Raji (cell line): ENCODE data around the gene SIPA1L3.

Source experiments
- POLR2A ChIP-seq: IDR thresholded peaks from 2 replicates; pipeline ENCODE4 v1.6.1; 2011; ENCODE audit warnings: low read depth, low read length, control low read depth; ENCODE audit not compliant: insufficient read depth

SIPA1L3 gene

DNA sequence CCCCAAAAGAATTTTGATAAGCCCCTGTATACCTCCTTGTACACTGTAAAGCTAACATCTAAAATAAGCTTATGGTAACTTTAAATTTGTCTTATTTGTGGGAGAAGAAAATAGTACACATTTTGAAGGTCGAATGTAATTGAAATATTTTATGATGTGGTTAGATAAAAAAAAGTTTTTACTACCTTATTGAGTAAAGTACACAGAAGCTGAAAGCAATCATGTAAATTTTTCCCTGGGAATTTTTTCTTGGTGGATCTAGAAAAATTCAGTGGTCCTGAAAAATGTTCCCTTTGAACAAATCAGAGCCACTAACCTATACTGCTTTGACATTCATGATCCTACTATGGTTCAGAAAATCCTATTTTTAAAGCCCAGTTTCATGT lies 46.9 kb downstream of the SIPA1L3 start:
- TF ChIP-seq POLR2A = no peak

DNA sequence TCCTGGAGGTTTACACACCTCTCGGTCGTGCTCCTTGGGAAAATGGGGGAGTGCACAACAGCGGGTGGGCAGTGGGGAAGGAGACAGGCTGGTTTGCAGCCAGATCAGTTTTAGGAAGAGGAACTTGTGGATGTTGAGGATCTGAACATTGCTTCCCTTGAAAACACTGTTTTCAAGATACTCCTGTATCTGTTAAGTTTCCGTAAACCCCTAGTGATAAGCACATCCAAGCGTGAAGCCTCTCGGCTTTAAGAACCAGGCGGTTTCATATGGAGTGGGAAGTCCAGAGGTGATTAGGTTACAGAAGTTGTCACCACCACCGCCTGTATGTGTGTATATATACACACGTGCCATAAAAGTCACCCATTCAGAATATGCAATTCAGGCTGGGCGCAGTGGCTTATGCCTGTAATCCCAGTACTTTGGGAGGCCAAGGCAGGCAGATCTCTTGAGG lies 47.4 kb downstream of the SIPA1L3 start:
- TF ChIP-seq POLR2A = no peak

DNA sequence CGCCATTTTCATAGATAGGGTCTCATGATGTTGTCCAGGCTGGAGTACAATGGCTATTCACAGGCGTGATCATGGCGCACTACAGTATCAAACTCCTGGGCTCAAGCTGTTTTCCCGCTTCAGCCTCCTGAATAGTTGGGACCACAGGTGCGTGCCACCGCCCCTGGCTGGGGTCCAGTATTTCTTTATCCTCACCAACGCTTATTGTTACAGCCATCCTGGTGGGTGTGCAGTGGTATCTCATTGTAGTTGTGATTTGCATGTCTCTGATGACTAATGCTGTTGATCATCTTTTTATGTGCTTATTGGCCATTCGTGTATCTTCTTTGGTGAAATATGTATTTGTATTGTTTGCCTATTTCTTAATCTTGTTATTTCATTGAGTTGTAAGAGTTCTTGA lies 49.0 kb downstream of the SIPA1L3 start:
- TF ChIP-seq POLR2A = no peak

DNA sequence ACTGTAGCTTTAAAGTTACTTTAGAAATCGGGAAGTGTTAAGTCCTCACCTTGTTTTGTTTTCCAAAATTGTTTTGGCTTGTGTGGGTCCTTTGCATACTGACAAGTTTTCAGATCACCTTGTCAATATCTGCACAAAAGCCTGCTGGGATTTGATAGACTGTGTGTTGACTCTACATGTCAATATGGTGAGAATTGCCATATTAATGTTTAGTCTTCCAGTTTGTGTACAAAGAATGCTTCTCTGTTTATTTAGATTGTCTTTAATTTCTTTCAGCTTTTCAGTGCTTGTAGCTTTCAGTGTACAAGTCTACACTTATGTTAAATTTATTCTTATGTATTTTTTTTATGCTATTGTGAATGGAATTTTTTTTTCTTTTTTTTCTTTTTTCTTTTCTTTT lies 50.2 kb downstream of the SIPA1L3 start:
- no peak for TF ChIP-seq POLR2A

DNA sequence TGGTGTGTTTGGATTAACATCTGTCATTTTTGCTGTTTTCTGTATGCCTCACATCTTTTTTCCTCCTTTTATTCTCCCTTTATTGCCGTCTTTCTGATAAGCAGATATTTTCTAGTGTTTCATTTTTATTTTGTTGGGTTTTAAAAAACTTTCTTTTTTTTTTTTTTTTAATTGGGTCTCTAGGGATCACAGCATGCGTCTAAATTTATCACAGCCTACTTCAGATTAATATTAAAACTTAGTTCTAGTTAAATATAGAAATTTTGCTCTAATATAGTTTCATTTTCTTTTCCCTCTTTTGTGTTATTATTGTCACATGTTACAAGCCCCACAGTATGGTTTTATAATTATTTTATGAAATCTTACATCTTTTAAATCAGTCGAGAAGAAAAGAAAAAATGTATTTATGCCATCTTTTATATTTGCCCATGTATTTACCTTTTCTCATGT lies 52.7 kb downstream of the SIPA1L3 start:
- TF ChIP-seq POLR2A = no peak

DNA sequence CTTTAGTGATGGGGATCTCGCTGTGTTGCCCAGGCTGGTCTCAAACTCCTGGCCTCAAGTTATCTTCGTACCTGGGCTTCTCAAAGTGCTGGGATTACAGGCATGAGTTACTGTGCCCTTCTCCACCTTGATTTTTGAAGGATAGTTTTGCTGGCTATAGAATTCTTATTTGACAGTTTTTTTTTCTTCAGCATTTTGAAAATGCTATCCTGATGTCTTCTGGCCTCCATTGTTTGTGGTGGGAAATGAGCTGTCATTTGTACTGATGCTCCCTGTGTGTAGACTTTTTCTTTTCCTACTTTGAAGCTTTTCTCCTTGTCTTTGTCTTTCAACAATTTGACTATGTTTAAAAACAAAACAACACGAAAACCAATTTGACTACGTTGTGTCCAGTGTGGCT lies 54.2 kb downstream of the SIPA1L3 start:
- no peak for TF ChIP-seq POLR2A

DNA sequence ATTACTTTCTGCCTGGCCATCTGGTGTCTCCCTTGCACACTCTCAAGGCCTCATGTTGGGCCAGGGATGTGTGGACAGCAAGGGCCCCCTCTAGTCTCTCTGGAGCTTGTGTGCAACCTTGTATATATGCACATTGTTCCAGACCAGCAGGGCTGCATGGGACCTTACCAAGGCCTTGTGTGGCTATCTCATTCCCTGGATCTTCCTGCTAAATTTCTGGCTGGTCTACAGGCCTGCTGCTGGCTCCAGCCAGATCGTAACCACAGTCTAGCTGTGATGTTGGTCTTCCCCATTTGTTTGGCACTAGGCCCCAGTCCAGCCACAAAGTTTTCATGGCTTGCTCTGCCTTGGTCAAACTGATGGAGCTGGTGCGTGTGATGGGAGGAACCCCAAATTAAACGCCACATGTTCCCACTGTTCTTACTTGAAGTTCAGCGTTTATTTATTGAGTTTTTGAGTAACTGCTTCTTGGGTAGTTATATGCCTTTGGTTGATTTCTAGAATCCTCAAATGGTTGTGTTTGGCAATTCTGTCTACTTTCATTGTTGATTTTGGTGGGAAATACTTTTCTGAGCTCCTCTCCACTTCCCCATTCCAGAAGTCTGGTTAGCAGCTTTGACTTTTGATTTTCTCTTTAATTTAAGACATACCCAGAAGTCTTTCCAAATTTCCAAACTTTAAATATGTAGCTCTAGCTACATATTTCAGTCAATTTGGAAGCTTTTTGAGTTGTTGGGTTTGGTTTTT lies 56.4 kb downstream of the SIPA1L3 start:
- no peak for TF ChIP-seq POLR2A

DNA sequence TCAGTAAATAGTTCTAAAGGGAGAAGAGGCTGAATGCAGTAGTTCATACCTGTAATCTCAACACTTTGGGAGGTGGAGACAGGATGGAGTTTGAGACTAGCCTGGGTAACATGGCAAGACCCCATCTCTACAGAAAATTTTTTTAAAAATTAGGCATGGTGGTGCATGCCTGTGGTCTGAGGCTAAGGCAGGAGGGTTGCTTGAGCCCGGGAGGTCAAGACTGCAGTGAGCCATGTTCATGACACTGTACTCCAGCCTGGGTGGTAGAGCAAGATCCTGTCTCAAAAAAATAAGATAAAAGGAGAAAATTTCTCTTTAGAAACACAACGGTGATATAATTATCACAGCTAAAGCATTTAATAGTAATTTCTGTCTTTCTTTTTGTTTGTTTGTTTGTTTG lies 57.1 kb downstream of the SIPA1L3 start:
- TF ChIP-seq POLR2A = no peak

DNA sequence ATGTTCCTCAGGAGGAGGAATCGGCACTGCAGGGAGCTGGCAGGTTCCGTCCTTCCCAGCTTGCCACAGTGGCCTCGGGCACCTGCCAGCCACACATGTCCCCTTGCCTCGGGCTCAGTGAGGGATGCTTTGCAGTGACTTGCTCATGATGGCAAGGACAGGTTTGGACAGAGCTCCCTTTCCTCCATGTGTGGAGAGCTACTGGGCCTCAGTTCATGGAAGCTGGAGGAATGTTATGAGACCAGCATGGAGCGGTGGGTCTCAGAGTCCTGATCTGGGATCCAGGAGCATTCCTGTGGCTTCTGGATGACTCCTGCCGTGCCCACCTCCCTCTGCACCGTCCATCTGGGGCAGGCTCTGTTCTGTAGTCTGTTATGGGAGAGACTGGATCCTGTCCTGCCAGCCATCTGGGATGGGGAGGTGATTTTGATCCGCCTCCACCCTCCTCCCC lies 59.2 kb downstream of the SIPA1L3 start:
- no peak for TF ChIP-seq POLR2A

DNA sequence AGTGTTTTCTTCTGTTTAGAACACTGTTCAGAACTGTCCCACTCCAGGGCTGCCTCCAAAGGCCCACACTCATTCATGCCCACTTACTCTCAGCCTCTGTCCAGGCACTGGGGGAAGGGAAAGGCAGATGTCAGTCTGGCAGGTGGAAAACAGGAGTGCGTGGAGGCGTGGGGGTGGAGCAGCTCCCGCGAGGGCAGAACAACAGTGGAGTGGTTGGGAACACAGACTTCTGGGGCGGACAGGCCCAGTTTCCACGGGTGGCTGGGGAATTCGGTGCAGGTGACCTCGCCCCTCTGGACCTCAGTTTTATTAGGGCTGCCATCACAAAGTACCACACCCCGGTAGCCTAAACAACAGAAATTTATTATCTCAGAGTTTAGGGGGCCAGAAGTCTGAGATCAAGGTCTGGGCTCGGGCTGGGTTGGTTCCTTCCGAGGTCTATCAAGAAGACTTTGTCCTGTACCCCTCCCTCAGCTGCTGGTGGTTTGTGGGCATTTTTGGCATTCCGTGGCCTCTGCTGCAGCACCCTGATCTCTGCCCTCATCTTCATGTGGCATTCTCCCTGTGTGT lies 59.7 kb downstream of the SIPA1L3 start:
- TF ChIP-seq POLR2A = no peak

DNA sequence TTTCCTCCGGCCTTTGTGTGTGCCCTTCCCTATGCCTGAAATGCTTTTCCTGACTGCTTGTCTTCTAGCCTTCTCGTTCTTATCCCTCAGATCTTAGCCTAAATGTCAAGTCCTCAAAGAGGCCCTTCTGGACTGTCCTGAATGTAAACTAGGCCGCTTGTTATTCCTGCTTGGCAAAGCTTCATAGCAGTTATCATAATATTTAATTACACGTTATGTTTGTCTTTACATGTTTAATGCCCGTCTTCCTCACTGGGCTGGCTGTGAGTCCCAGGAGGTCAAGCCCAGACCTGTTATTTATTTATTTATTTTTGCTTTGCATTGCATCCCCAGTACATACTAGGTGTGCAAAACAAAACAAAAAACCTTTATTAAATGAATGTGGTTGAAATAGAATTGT lies 62.7 kb downstream of the SIPA1L3 start:
- TF ChIP-seq POLR2A = no peak

DNA sequence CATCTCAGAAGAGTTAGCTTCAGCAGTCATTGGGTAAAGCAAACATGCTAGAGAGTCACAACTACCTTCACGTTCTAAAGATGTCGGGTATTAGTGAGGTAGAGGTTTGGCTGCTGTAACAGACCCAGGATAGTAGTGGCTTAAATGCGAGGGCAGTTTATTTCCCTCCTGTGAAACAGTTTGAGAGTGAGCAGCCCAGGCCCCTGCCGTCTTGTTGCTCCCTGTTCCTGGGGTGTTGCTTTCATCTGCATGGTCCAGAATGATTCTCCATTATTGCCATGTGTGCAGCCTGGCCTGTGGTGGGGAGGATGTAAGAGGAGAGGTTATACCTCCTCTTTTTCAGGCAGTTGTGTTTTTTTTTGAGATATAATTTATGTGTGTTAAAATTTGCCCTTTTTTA lies 63.7 kb downstream of the SIPA1L3 start:
- no peak for TF ChIP-seq POLR2A

DNA sequence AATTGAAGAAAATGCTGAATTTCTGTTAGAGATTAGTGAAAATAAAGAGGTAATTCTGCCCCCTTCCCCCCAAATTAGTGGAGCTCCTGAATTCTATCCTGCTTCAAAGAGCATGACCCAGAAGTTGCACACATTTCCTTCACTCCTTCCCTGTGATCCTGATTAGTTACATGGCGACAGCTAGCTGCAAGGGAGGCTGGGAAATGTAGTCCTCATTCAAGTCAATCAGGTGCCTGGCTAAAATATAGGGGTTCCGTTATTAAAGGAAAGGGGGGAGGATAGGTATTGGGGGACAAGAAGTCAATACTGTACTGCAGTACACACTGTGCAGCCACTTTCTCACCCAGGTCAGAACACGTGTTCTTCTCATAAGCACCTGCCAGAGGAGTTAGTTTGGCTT lies 65.8 kb downstream of the SIPA1L3 start:
- no peak for TF ChIP-seq POLR2A

DNA sequence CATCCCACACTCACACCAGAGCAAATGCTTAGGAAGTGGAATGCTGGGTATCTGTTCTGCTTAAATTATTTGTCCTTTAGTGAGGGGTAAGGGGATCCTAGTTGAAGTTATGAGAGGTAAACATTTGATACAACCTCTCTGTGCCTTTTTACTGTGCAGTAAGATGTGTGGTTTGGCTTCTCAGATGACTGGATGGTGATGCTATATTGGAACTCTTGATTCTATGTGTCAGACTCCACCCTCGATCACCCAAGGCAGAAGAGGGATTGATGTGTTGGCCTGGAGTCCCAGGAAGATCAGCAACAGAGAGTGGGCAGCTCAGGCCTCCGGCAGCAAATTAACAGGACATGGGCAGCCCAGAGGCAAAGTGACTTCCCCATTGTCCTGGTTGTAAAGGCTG lies 66.7 kb downstream of the SIPA1L3 start:
- TF ChIP-seq POLR2A = no peak

DNA sequence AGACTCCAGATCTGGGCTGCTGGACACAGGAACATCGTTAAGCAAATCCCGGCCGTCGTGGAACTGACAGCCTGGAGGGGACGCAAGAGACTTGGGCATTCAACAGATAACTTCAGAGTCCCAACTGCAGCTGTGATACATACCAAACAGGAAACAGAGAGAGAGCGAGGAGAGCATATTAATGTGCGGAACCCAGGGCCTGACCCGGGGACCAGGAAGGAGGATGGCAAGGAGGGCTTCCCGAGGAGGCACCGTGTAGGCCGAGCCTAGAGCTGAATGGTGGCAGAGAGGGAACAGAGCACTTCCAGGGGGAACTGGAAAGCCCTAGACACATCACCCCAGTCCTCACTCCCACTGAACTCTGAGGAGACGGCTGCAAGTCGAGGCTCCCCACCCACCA lies 68.1 kb downstream of the SIPA1L3 start:
- TF ChIP-seq POLR2A = no peak

DNA sequence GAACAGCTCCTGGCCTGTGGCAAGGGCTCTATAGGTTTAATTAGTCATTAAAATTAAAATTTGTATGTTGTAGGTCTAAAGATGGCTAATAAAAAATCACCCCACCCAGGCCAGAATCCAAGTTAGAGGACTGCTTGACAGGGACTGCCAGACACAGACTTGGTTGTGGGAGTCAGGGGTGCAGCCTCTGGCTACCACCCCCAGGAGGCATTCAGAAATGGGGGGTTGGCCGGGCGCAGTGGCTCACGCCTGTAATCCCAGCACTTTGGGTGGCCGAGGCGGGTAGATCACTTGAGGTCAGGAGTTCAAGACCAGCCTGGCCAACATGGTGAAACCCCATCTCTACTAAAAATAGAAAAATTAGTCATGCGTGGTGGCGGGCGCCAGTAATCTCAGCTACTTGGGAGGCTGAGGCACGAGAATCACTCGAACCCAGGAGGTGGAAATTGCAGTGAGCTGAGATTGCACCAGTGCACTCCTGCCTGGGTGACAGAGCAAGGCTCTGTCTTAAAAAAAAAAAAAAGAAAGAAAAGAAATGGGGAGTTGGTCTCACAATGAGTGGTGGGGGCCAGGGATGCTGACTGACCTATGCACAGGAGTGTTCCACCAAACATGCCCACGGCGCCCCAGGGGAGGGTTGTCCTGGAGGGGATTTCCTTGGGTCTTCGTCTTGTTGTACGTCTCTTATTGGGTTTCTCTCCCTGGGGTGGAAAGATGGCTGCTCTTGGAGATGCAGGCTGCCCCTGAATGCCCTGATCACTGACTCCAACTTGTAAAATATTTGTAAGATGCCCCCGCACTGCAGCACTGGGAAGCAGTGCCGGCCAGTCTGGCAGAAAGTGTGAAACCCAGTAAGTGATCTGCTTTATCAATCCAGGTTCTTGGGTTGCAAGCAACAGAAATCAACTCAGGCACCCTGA lies 68.8 kb downstream of the SIPA1L3 start:
- no peak for TF ChIP-seq POLR2A
